DMS153 treated with DMSO at 0.1 percent for 48 hours (cell line): ENCODE measurements around the gene GPATCH2L.

Experiments used
- DNase-seq: peaks from one replicate; lab custom pipeline; 2025; ENCODE audit not compliant: unreplicated experiment; lab: John Stamatoyannopoulos, UW

The GPATCH2L gene

DNA sequence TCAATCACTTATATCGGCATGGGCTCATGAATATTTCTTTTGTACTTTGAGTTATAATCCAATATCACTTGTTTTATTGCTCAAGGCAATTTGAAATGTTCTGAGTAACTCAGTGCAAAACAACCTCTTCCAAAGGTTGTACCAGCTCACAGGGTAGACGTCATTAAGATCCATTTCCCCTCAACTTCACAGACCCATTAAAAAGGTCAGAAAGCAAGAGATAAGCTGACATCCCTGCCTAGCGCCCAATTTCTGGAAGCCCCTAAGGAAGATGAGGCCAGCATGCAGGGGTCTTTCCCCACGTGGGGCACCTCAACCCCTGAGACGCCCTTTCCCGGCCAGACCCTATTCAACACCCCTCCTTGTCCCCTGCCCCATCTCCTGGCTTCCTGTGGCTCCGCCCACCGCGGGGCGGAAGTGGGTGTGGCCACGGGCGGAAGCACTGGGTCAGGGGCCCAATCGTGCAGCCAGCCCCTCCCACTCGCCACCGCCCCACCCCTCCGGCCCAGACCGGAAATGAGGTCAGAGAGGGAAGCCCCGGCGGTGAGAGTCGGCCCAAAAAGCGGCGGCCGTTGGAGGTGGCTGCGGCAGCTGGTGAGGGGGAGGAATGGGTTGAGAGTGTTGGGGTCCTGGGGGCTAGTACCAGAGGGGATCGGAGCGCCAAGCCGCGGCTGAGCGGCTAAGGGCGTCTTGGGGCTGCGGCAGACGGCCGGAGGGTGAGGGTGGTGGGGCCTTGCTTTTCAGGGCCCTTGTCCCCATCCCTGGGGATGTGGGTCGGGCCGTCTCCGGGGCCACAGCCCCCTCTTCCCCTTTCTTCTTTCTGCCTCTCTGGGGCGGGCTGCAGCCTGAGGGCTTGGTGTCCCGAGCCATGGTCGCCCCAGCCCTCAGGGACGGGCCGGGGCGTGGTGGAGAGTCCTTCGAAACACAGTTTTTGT, at the start of gene GPATCH2L:
Gene GPATCH2L, plus strand, starts transcription at position 525 of the 935 bp plus-strand sequence. CDS start 2,442 bp downstream, outside the sequence.
- DNase-seq: peak; percentile 67

DNA sequence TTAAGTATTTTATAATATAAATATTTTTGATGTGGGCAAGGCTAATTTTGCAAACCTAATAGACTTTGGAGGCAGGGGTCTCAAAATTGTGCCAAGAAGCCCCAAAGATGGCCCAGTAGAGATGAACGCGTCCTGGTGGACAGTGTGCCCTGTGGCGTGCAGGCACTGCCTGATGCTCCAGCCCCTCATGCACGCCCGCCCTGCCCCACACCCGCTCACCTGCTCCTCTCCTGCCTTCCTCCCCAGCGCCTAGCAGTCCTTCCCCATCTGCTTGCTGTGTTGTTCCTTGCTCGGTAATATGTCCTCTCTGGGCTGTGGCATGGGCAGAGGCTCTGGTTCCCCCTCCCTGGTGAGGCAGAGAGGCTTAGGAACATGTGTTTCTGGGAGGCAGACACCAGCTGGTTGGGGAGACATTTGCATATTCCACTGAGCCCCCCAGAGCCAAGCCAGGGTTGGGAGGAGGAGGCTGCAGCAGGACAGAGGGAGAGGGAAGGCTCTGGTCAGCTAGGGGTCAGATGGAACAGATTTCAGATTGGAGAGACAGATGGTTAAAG, 46.8 kb upstream of the GPATCH2L start:
- DNase-seq: no peak

DNA sequence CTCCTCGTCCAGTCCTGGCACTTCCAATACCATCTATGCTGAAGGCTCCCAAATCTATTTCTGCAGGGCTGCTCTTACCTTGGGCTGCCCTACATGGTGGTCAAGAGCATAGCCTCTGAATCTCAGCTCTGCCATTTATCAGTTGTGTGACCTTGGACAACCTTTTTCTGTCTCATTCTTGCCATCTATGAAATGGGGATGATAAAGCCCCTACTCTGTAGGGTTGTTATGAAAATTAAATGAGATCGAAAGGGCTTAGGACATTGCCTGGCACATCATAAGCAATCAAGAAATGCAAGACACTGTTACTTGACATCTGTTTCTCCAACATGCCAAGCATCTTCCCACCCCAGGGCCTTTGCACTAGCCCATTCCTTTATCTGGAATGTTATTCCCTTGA, 45.5 kb upstream of the GPATCH2L start:
- no peak for DNase-seq

DNA sequence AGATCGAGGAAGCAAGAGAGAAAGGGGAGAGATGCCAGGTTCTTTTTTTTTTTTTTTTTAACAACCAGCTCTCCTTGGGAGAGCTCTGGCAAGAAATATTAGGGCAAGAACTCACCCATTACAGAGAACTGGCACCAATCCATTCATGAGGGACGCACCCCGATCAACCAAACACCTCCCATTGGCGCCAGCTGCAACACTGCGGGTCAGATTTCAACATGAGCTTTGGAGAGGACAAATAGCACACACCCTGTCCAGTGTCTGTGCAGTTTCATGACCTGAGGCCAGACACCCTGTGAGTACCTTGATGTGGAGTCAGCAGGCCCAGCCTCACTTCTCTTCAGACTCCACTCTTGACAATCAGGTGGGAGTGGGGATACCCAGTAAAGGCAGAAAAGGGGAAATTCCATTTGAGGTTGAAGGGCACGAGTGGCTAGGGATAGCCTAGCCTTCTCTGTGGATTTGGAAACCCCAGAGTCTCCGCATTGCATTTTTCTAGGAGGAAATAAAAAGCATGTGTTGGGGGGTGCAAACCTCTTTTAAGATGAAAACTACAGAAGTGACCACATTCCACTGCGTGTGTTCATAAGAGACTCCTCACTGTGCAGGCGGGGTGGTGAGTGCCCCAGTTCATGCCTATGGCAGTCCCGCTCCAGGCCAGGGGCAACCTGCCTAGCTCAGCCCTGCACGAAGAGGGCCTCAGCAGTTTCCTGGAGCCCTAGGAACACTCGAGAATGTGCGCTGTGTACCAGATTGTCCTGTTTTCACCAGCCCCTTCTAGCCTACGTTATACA, 42.4 kb upstream of the GPATCH2L start:
- DNase-seq: no peak

DNA sequence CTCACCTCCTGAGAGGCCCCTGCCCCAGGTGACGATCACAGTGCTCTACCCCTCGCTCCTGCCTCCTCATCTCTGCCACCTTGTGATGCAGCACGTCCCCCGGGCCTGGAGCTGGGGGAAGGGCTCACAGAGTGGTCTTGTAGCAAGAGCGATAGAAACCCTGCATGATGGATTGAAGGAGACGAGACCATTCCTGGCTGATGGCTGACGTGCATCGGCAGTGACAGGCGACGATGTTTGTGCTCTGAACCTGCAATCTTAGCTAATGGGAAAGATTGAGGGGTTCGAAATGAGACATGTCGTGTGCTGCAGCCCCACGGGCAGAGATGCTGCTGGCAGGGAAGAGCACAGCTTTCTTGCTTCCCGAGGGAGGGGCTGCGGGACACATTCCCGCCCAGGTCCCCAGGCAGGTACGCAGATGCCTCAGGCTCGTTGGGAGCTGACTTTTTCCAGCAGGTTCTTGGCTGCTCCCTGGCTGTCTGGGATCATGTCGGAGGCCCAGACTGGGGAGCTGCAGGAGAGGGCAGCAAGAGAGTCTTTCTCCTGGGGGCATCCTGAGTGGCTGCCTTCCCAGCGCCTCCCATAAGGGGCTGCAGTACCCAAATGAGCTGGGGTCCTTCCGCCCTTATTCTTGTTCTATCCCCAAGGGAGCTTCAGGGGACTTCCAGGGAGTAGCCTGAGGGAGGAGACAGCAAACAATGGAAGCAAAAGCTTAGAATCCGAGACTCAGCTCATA, 38.7 kb upstream of the GPATCH2L start:
- no peak for DNase-seq

DNA sequence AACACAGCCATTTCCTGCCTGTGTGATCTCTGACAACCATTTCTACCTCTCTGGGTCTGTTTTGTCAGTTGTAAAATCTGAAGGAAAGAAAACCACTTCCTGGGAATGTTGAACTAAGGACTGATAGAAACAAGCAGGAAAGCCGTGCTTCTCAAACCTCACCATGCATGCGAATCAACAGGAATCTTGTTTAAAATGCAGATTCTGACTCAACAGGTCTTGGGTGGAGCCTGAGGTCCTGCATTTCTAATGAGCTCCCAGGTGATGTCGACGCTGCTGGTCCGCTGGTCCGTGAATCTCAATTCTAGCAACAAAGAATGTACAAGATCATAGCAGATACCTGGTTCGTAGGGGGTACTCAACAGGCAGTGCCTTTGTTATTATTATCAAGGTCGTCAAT, 38.0 kb upstream of the GPATCH2L start:
- no peak for DNase-seq

DNA sequence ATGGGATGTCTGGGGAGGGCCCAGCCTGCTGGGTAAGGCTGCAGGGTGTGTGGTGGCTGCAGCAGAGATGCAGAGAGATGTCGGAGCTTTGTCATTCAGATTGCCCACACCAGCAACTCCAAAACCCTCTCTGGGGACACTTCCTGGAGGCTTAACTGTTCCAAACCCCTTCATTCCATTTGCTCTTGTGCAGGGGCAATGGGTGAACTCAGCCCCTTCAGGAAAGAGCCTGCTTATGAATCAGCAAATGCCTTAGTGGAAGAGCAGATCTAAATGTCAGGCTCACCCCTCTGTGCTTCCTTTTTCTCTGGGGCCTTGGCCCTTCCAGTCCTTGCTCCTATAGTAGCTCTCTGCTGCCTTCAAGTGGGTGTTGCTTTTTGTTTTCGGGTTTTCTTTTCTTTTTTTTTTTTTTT, 36.7 kb upstream of the GPATCH2L start:
- DNase-seq: no peak

DNA sequence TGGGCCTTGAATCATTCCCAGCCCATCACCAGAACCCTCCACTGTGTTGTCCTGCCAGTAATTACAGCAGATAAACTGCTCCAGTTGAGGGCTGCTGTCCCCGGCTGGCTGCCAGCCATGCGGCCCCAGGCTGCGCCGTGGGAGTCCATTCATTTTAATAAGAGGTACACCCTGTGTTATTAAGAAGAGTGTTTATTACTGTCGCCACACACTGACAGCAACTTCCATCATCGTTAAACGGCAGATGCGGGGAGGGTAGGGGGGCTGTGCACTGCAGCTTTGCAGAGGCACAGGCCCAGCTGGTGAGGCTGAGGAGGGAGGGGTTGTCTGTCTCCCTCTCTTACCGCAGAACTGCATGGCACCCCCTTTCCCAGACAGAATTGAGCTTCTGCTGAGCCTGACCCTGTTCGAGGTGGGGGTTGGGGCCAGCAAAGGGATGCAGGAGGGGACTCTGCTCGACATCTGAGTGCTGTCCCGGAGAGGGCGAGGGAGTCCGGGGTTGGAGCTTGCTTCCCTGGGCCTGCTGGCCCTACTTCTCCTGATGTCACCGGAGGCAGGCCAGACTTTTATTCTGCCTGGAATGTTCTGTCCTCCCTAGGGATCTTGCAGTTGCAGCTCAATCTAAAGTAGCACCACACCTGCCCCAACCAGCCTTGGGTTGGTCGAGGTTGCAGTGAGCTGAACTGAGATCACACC, 33.8 kb upstream of the GPATCH2L start:
- peak; percentile 53 for DNase-seq

DNA sequence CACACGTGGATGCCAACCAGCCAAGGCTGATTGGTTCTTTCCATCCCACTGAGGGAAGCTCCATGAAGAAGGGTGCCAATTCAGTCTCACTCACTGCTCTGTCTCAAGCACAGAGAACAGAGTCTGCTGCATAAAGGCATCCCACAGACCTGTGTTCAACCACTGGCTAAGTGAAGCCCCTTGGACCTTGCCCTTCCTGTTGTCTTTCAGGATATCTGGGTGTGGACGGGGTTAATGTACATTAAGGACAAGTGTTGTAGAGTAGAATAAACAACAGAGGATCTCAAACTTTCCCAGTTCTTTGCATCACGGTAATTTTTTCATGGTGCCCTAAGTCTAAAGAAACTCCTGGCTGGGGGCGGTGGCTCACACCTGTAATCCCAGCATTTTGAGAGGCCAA, 33.1 kb upstream of the GPATCH2L start:
- no peak for DNase-seq

DNA sequence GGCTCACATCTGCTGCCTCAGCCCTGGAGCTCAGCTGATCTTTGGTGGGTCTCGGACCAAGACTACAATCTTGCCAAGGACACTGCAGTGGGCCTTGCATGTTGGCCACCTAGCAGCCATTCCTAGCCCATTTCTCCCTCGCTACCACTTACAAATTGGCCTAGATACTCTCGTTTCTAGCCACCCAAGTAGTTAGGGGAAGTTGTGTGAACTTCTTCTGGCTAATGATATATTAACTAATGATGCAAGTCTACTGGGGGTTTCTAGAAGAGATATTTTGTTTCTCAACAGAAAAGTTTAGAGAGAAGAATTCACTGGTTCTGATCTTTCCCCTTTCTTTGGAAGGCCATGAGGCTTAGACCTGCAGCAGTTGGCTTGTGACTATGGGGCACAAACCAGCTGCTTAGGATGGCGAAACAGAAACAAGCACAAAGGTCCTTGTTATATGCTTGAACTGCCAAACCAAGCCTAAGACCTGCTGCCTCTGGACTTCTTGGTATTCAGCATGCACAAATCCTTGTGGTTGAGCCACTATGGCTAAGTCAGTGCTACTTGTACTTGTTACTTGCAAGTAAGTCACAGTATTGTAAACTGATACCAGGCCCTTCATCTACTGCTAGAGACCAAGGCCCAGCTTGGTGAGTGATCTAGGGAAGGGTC, 30.5 kb upstream of the GPATCH2L start:
- no peak for DNase-seq

DNA sequence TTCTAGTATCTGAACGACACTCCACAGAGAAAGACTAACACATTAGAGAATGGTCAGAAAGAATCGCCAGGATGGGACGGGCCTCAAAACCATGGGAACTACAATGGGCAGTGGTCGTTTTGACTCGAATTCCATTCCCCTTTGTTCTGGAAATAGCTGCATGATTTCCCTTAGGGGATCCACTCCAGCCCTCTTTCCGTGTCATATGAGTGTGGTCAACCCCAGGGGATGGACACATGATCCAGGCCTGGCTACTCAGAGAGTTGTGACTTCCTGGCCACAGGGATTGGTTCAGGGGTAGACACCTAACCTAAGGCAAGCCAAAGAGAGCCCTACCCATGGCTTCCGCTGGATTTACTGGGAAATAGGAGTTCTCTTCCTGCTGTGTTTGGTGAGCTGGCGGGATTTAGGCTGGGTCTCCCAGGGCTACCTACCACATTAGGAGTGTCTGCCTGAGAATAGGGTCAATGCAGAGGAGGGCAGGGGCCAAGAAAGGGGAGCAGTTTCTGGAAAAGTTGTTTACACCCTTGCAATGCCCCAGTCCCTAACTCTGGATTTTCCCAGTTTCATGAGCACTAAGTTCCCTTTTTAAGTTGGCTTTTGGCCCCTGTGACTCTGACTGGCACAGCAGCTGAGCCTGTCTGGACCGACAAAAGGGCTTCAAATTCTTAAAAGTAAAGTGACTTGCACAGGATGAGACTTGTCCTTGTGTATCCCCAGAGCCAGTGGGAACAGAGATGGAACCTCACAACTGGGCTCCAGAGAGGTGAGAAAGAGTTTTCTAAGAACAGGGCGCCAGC, 28.1 kb upstream of the GPATCH2L start:
- no peak for DNase-seq

DNA sequence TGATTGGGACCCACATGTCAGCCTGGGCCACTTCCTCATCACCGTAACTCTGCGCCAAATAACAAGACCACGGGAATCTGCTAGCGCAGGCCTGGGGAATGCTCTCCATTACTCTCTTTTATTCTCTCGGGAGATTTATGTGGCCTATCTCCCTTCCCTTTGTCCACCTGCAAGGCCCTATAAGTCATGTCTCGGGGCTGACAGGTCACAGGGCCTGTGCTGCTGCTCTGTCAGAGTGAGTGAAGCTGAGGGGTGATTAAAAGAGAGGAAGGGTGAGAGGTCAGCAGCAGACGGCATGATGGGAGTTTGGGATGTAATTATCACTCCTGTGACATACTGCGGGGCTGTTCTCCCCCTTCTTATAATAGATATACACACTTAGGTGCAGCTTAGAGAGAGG, 26.2 kb upstream of the GPATCH2L start:
- DNase-seq: no peak

DNA sequence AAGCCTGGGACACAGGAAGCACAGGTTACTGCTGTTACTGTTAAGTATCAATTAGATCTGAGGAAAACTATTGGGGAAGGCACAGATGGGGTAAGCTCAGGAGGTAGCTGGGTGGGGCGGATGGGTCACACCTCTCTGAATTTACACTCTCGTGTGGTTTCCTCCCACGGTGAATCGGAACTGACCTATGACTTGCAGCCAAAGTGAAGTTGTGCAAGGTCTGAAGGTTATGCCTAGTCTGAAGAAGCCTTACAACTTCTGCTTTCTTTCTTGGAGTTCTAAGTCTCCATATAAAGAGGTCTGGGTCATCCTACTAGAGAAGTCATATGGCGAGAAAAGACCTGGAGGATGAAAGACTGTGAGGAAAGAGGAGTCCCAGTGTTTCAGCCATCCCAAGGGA, 25.6 kb upstream of the GPATCH2L start:
- DNase-seq: no peak

DNA sequence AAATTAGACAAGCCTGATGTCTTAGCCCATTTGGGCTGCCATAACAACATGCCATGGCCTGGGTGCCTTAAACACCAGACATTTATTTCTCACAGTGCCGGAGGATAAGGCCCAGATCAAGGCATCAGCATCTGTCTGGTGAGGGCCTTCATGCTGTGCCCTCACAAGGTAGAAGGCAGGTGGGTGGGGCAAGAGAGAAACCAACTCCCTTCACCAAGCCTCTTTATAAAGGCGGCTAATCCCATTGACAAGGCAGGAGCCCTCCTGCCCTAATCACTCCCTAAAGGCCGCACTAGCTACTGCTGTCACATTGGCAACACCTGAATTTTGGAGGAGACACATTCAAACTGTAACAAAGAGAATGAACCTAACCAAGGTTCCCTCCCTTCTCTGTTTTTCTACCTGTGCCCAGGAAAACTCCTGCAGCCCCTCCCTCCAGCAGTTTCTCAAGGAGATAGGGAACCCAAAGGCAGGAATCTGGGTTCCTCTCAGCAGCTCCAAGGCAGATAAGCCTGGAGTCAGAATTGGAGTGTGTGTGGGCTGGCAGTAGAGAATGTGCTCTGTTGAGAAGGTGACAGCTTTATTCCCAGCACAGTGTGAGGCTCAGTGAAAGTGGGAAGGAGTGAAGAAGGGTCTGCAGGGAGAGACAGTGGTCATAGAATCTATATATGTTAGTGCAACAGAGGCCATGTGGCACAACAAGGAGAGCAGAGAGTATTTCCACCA, 21.7 kb upstream of the GPATCH2L start:
- DNase-seq: no peak

DNA sequence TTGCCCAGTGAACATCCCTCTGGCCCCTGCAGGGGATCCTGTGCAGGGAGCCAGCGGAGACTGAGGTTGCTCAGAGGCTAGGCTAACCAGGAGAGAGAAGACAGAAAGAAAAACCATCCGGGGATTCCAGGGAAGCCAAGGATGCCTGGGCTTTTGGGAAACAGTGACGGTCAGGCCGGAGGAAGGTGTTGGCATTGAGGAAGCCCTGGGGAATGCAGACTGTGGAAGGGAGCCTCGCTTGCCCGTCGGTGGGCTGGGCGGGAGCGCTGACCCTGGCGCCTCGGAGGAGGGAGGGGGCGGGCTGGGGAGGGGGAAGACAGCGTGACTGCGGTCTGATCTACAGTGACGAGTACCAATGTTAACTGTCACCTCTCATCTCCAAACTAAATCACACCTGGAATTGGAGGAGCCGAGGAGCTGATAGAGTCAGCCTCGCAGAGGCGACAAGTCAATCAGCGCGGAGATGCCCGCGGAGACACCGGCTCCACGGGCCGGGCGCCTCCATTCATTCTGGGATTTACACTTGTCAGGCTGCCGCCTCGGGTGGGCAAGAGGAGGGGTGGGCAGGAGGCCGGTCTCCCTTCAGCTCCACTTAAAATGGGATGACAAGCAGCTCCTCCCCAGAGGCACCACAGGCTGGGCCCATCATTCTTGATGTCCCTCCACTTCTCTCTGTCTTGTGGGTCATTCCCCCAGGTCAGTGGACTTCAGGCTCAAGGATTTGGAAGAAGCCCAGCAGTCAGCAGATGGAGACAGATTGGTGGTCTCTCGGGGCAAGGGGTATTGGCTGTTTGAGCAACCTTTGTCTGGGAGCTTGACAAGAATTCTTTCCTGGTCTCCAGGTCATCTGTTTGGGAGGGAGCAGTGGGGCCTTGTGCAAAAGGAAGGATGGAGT, 20.4 kb upstream of the GPATCH2L start:
- no peak for DNase-seq

DNA sequence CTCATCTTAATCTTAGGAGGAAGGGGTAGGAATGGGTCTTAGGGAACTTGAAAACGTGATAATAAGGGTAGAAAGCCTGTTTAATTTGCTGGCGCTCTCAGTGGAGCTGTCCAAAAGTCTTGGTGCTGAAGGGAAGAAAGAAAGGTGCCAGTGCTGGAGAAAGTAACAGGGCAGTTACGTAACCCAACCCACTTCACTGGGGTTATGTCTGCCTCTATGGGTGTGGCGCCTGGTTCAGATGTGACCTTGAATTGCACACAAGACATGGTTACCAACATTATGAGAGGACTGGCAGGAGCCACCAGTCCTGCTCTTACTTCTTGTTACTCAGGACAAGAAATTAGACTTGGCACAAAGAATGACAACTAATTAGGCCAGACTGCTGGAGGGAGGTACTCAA, 18.6 kb upstream of the GPATCH2L start:
- DNase-seq: no peak

DNA sequence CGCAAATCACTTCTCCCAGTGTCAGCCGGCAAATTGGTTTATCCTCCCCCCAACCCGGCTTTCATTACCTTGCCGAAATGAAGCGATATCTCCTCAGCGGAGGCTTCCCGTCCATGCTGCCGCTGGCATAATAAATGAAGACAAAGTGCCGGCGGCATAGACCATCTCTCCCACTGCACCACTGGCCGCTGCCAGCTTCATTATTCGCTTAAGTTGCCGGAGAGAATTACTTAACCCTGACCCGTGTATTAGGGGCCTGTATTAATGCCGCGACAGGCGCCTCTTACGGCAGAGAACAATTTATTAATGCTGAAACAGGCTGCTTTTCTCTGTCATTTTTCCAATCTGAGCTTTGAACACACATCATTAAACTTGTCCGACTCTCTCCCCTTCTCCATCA, 17.5 kb upstream of the GPATCH2L start:
- DNase-seq: no peak
